HFF-Myc (cell line): ENCODE results near the gene ODAD2.
"Not testable (repeated sequence)": the region's sequence is repeated elsewhere in the genome, so short reads cannot be mapped to it uniquely, and the experiment has no call there.

Experiments
- DNase-seq: peaks from one replicate; pipeline ENCODE4 v3.0.0-alpha.2; 2011; ENCODE audit warnings: low read depth; ENCODE audit errors: extremely low read depth
- H3K4me3 ChIP-seq: replicated peaks from 2 replicates; pipeline ENCODE4 v1.5.1; 2011; ENCODE audit warnings: low read depth, mild to moderate bottlenecking, control low read depth, low read length
- TF ChIP-seq, protein P1 (sequence below): IDR thresholded peaks from 2 replicates; pipeline ENCODE4 v1.5.1; 2012; ENCODE audit warnings: mild to moderate bottlenecking, low read depth, low read length, control low read depth; ENCODE audit errors: missing control alignments

Gene ODAD2

GRCh38 chr10:27914888-27915287, 84.0 kb downstream of the ODAD2 start:
- DNase-seq: no peak
- TF ChIP-seq, protein P1, sequence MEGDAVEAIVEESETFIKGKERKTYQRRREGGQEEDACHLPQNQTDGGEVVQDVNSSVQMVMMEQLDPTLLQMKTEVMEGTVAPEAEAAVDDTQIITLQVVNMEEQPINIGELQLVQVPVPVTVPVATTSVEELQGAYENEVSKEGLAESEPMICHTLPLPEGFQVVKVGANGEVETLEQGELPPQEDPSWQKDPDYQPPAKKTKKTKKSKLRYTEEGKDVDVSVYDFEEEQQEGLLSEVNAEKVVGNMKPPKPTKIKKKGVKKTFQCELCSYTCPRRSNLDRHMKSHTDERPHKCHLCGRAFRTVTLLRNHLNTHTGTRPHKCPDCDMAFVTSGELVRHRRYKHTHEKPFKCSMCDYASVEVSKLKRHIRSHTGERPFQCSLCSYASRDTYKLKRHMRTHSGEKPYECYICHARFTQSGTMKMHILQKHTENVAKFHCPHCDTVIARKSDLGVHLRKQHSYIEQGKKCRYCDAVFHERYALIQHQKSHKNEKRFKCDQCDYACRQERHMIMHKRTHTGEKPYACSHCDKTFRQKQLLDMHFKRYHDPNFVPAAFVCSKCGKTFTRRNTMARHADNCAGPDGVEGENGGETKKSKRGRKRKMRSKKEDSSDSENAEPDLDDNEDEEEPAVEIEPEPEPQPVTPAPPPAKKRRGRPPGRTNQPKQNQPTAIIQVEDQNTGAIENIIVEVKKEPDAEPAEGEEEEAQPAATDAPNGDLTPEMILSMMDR: no peak
- no peak overlapping the region for H3K4me3 ChIP-seq

DNA sequence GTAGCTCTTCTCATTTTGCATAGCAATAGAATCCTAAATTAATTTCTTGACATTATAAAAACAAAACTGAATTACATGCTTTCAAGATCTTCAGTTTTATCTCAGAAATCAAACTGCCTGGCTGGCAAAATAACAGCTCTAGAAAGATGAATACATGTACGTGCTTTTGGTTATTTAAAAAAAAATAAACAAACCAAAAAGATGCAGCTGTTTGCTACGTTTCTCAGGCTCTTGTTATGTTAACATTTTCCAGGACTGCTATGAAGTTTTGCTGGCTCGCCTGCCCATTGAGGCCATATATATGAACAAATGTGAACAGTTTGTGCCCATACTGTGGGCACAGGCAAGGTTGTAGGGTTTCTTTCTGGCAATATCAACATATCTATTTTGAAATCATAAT, 86.6 kb downstream of the ODAD2 start:
- TF ChIP-seq, protein P1: no peak
- no peak overlapping the region for H3K4me3 ChIP-seq
- DNase-seq: no peak

- TF ChIP-seq, protein P1: no peak
- no peak overlapping the region for H3K4me3 ChIP-seq
- no peak for DNase-seq
Observed at GRCh38 chr10:27911539-27911938, 87.3 kb downstream of the ODAD2 start.

DNA sequence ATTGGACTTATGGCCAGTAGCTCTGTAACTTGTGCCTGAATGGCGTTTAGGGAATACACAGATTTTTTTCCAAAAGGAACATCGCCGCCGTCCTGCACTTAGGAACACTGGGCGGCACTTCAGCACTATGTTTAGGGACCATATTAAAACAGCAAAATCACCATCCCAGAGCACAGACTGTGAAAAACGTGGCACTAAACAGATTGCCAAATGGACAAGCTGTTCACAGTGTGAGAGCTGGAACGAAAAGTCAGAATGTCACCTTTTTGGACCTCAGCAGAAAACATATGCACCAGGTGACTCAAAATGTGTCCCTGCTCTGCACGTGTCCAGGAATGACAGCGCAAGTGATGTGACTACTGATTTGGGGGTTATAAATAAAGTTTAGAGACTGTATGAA, 87.9 kb downstream of the ODAD2 start:
- TF ChIP-seq, protein P1: no peak
- no peak for DNase-seq

DNA sequence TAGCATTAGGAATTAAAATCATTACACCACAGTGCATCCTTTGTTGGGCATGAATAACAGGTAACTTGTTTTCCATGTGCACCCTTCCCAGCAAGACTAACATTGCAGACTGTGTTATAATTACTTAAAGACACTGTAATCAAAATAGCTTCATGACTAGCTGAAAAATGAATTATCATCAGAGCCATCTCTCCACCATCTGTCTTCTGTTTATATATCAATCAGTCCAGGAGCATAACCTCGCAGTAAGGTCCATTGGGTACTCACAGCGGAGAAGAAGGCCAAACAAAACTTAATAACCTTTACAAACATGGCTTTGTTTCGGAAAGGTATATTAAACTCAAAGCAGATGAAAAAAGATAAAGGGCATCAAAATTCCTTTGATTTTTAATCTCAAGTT, 90.6 kb downstream of the ODAD2 start:
- TF ChIP-seq, protein P1: no peak
- DNase-seq: no peak

More for the DNA sequence above, 87.9 kb downstream of the ODAD2 start:
- no peak overlapping the region for H3K4me3 ChIP-seq

DNA sequence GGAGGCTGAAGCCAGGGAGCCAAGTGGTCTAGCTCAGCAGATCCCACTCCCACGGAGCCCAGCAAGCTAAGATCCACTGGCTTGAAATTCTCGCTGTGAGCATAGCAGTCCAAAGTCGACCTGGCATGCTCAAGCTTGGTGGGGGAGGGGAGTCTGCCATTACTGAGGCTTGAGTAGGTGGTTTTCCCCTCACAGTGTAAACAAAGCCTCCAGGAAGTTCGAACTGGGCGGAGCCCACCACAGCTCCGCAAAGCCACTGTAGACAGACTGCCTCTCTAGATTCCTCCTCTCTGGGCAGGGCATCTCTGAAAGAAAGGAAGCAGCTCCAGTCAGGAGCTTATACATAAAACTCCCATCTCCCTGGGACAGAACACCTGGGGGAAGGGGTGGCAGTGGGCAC, 99.4 kb downstream of the ODAD2 start:
- not testable (repeated sequence) for DNase-seq, H3K4me3 ChIP-seq

More for the DNA sequence above, 90.6 kb downstream of the ODAD2 start:
- no peak overlapping the region for H3K4me3 ChIP-seq

DNA sequence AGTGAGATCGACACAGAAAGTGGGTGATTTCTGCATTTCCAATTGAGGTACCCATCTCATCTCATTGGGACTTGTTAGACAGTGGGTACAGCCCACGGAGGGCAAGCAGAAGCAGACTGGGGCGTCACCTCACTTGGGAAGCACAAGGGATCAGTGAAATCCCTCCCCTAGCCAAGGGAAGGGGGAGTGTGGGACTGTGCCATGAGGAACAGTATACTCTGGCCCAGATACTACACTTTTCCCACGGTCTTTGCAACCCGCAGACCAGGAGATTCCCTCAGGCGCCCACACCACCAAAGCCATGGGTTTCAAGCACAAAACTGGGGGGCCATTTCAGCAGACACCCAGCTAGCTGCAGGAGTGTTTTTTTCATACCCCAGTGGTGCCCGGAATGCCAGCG, 99.8 kb downstream of the ODAD2 start:
- no peak for DNase-seq
- no peak overlapping the region for H3K4me3 ChIP-seq
- TF ChIP-seq, protein P1: no peak
